Stimulated activated CD8-positive, alpha-beta memory T cell treated with anti-CD3 and anti-CD28 coated beads, Interleukin-7, amount 100 ng/mL, for 4 hours (primary cell): ENCODE data around the gene GABRB2.
"Not testable (repeated sequence)": the region's sequence is repeated elsewhere in the genome, so short reads cannot be mapped to it uniquely, and the experiment has no call there.

Source experiments
- DNase-seq, 2 donors: peaks; one replicate each; pipeline ENCODE4 v3.0.0-alpha.2; 2020; ENCODE audit warnings: low read depth in 2 of 2

GABRB2 gene

GRCh38 chr5:161299053-161299452 is 247.5 kb downstream of the GABRB2 start:
- DNase-seq: no peak

GRCh38 chr5:161297388-161297787 is 249.1 kb downstream of the GABRB2 start:
- not testable (repeated sequence) for DNase-seq

- no peak for DNase-seq
Observed at GRCh38 chr5:161295721-161296250, 250.7 kb downstream of the GABRB2 start.

- no peak for DNase-seq
Observed at GRCh38 chr5:161288071-161288470, 258.5 kb downstream of the GABRB2 start.

GRCh38 chr5:161287436-161287835 is 259.1 kb downstream of the GABRB2 start:
- no peak for DNase-seq

- no peak for DNase-seq
Observed at GRCh38 chr5:161286066-161286655, 260.4 kb downstream of the GABRB2 start.

- DNase-seq: no peak
Observed at GRCh38 chr5:161284445-161284844, 262.1 kb downstream of the GABRB2 start.

GRCh38 chr5:161283296-161283695 is 263.2 kb downstream of the GABRB2 start:
- DNase-seq: no peak

- DNase-seq: no peak
Observed at GRCh38 chr5:161278739-161279660, 267.5 kb downstream of the GABRB2 start.

- DNase-seq: no peak
Observed at GRCh38 chr5:161277011-161277410, 269.5 kb downstream of the GABRB2 start.

GRCh38 chr5:161274951-161275350 is 271.6 kb downstream of the GABRB2 start:
- no peak for DNase-seq

- no peak for DNase-seq
Observed at GRCh38 chr5:161273410-161273809, 273.1 kb downstream of the GABRB2 start.

- DNase-seq: no peak
Observed at GRCh38 chr5:161271816-161272215, 274.7 kb downstream of the GABRB2 start.

GRCh38 chr5:161269125-161269524 is 277.4 kb downstream of the GABRB2 start:
- no peak for DNase-seq

GRCh38 chr5:161266954-161267353 is 279.6 kb downstream of the GABRB2 start:
- DNase-seq: no peak

GRCh38 chr5:161265006-161265405 is 281.5 kb downstream of the GABRB2 start:
- DNase-seq: no peak

- DNase-seq: no peak
Observed at GRCh38 chr5:161263191-161263590, 283.3 kb downstream of the GABRB2 start.

GRCh38 chr5:161261668-161262323 is 284.7 kb downstream of the GABRB2 start:
- no peak for DNase-seq

GRCh38 chr5:161258438-161258837 is 288.1 kb downstream of the GABRB2 start:
- no peak for DNase-seq

GRCh38 chr5:161256957-161257356 is 289.6 kb downstream of the GABRB2 start:
- DNase-seq: no peak

- DNase-seq: not testable (repeated sequence)
Observed at GRCh38 chr5:161252955-161253354, 293.6 kb downstream of the GABRB2 start.

GRCh38 chr5:161246749-161247148 is 299.8 kb downstream of the GABRB2 start:
- no peak for DNase-seq
